Measurements from ENCODE around the gene MOV10L1.

Gene MOV10L1

GRCh38 chr22:50183141-50183971, 93.5 kb downstream of the MOV10L1 start:
- WGBS, 2 donors (ENCODE audit: extremely low coverage in 2 of 2, insufficient read length in 2 of 2, insufficient replicate concordance in 1 of 2): no CpG with 5 or more reads among the region's 19 CpGs
- H3K4me2 ChIP-seq (ENCODE audit: insufficient read depth, low read length, poor library complexity, severe bottlenecking): no peak overlapping the region
- no peak overlapping the region for H4K8ac ChIP-seq (ENCODE audit: low read depth, low read length)
- H3K4me3 ChIP-seq (ENCODE audit: low read length in 2 of 2): no peak overlapping the region
- H3K27ac ChIP-seq (replicated peaks; ENCODE audit: low read length): no peak overlapping the region
- peak overlapping the region; percentile 53 for H2BK5ac ChIP-seq (ENCODE audit: low read length)
- H2AFZ ChIP-seq (ENCODE audit: low read length): peak overlapping the region; percentile 80
- no peak for DNase-seq (ENCODE audit: low spot score)
- H2BK120ac ChIP-seq (ENCODE audit: low read depth, low read length): no peak overlapping the region
- peak overlapping the region; percentile 58 for H2BK15ac ChIP-seq (ENCODE audit: low read length)
- H2AK5ac ChIP-seq (ENCODE audit: low read depth, low read length): peak overlapping the region; percentile 93
- H3K4ac ChIP-seq (ENCODE audit: low read length): no peak overlapping the region
- peak overlapping the region; percentile 89 for H3K14ac ChIP-seq (ENCODE audit: low read length)
- peaks cover 8% of the 10 kb centered on the region for H3K79me1 ChIP-seq (ENCODE audit: low read depth, low read length)
- peaks cover 9 to 15% of the 10 kb centered on the region in 2 donors for H3K4me1 ChIP-seq (ENCODE audit: control insufficient read depth in 2 of 2, insufficient read depth in 1 of 2, low read depth in 1 of 2, low read length in 2 of 2)
- peaks cover 0 to under 1% of the 10 kb centered on the region in 2 donors for H3K36me3 ChIP-seq (replicated peaks in 1 of 2; ENCODE audit: control insufficient read depth in 2 of 2, insufficient read depth in 2 of 2, low read length in 2 of 2)
- peaks cover 0 to 12% (median 0%) of the 10 kb centered on the region in 3 experiments for H3K27me3 ChIP-seq (ENCODE audit: control insufficient read depth in 3 of 3, insufficient read depth in 3 of 3, low read depth in 1 of 3, low read length in 3 of 3)
- H3K18ac ChIP-seq (ENCODE audit: low read length): peak overlapping the region; percentile 57
- peak overlapping the region; percentile 73 for H3K23ac ChIP-seq (ENCODE audit: low read depth, low read length, poor library complexity)
- peaks cover 0 to 1% of the 10 kb centered on the region in 2 donors for H3K9me3 ChIP-seq (replicated peaks in 1 of 2; ENCODE audit: control insufficient read depth in 2 of 2, insufficient read depth in 1 of 2, low read depth in 1 of 2, low read length in 2 of 2)
- H2BK12ac ChIP-seq (ENCODE audit: low read length): peak overlapping the region; percentile 41
- H3K9ac ChIP-seq (ENCODE audit: low read depth, low read length, poor library complexity): no peak overlapping the region
- no peak overlapping the region for H4K91ac ChIP-seq (ENCODE audit: low read depth, low read length, poor library complexity)

DNA sequence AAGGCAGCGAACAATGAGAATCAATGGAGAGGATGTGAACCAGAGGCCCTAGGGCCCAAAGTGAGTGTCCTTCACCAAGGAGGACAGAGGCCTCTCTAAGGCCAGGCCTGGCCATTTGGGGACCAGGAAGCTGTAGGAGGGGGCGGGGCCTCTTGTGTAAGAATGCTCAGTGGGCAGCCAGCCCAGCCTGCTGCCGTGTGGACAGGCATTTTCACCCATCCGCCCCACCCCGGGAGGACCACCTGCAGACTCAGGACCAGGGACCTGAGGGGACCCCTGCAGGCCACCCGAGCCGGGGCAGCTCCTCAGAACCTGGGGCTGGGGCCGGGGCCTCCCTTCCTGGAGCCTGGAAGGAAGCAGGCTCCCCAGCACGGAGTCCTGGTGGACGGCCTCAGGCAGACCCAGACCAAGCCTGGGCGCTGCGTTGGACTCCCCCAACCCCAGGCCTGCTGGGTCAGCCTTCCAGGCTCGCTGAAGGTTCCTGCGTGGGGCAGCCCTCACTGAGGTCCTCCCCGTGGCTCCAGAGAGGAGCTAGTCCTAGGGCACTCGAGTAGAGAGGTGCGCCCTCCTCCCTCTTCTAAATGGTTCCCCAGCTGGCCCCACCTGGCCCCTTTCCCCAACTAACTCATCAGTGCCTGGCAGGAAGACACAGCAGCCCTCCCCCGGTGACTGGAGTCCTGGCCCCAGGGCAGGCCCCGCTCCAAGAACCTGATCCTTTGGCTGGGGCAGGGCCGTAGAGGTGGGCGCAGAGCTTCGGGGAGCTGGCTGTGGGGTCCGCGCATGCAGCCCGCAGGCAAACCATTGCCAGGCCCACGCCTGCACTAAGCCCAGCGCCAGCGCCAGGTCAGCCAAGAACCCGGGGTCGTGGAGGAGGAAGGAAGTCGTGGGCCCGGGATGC, 94.4 kb downstream of the MOV10L1 start:
- peak overlapping the region; percentile 82 for H4K8ac ChIP-seq (ENCODE audit: low read depth, low read length)
- peak overlapping the region; percentile 75 for H2BK5ac ChIP-seq (ENCODE audit: low read length)
- H3K4me1 ChIP-seq (ENCODE audit: control insufficient read depth in 2 of 2, insufficient read depth in 1 of 2, low read depth in 1 of 2, low read length in 2 of 2): peaks cover 9 to 15% of the 10 kb centered on the region in 2 donors
- H3K9ac ChIP-seq (ENCODE audit: low read depth, low read length, poor library complexity): peak overlapping the region; percentile 44
- no peak overlapping the region for H3K27ac ChIP-seq (replicated peaks; ENCODE audit: low read length)
- peak overlapping the region; percentile 93 for H3K18ac ChIP-seq (ENCODE audit: low read length)
- H2BK12ac ChIP-seq (ENCODE audit: low read length): peak overlapping the region; percentile 41
- H3K14ac ChIP-seq (ENCODE audit: low read length): peak overlapping the region; percentile 89
- H2AK5ac ChIP-seq (ENCODE audit: low read depth, low read length): peak overlapping the region; percentile 96
- peaks cover 8% of the 10 kb centered on the region for H3K79me1 ChIP-seq (ENCODE audit: low read depth, low read length)
- peak overlapping the region; percentile 73 for H3K23ac ChIP-seq (ENCODE audit: low read depth, low read length, poor library complexity)
- peak overlapping the region; percentile 80 for H2AFZ ChIP-seq (ENCODE audit: low read length)
- no peak for DNase-seq (ENCODE audit: low spot score)
- H4K91ac ChIP-seq (ENCODE audit: low read depth, low read length, poor library complexity): no peak overlapping the region
- peaks cover 0 to 3% of the 10 kb centered on the region in 2 donors for H3K36me3 ChIP-seq (replicated peaks in 1 of 2; ENCODE audit: control insufficient read depth in 2 of 2, insufficient read depth in 2 of 2, low read length in 2 of 2)
- H3K9me3 ChIP-seq (replicated peaks in 1 of 2; ENCODE audit: control insufficient read depth in 2 of 2, insufficient read depth in 1 of 2, low read depth in 1 of 2, low read length in 2 of 2): peaks cover 0 to 1% of the 10 kb centered on the region in 2 donors
- peak overlapping the region; percentile 71 for H2BK15ac ChIP-seq (ENCODE audit: low read length)
- H3K4me3 ChIP-seq (ENCODE audit: low read length in 2 of 2): no peak overlapping the region
- no peak overlapping the region for H2BK120ac ChIP-seq (ENCODE audit: low read depth, low read length)
- WGBS, 2 donors (ENCODE audit: extremely low coverage in 2 of 2, insufficient read length in 2 of 2, insufficient replicate concordance in 1 of 2): no CpG with 5 or more reads among the region's 32 CpGs
- peaks cover 0 to 12% (median 0%) of the 10 kb centered on the region in 3 experiments for H3K27me3 ChIP-seq (ENCODE audit: control insufficient read depth in 3 of 3, insufficient read depth in 3 of 3, low read depth in 1 of 3, low read length in 3 of 3)
- peak overlapping the region; percentile 56 for H3K4me2 ChIP-seq (ENCODE audit: insufficient read depth, low read length, poor library complexity, severe bottlenecking)
- no peak overlapping the region for H3K4ac ChIP-seq (ENCODE audit: low read length)

DNA sequence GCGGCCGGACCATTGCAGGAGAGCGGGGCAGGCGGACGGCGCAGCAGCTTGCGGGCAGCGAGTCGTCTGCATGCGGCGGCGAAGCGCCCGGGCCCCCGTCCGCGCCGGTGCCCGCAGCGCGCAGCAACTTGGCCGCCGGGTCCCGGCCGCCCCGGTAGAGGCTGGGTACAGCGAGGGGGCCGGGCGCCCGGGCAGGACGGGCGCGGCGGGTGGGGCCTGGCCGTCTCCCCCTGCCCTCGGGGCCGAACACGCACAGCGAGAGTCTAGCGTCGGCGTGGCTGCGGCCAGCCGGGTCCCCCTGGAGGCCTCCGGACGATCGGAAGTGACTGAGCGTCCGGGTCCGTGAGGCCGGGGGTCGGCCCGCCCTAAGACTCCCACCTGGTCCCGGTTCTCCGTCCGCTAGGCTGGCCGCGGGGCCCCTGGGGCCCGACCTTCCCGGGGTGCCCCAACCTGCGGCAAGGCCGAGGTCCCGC, 95.1 kb downstream of the MOV10L1 start:
- Histone ChIP-seq H2BK15ac (ENCODE audit: low read length) (peak overlapping the region; percentile 98), H3K4ac (ENCODE audit: low read length) (no peak overlapping the region), H3K14ac (ENCODE audit: low read length) (peak overlapping the region; percentile 89), H3K23ac (ENCODE audit: low read depth, low read length, poor library complexity) (peak overlapping the region; percentile 87), H2AFZ (ENCODE audit: low read length) (peak overlapping the region; percentile 91), H3K4me2 (ENCODE audit: insufficient read depth, low read length, poor library complexity, severe bottlenecking) (peak overlapping the region; percentile 56), H3K18ac (ENCODE audit: low read length) (peak overlapping the region; percentile 93), H2BK12ac (ENCODE audit: low read length) (peak overlapping the region; percentile 84), H3K36me3 (replicated peaks in 1 of 2; ENCODE audit: control insufficient read depth in 2 of 2, insufficient read depth in 2 of 2, low read length in 2 of 2) (peaks cover 0 to 3% of the 10 kb centered on the region in 2 donors), H3K4me3 (ENCODE audit: low read length in 2 of 2) (peak overlapping the region; percentile 56 to 74), H2AK5ac (ENCODE audit: low read depth, low read length) (peak overlapping the region; percentile 96), H3K9ac (ENCODE audit: low read depth, low read length, poor library complexity) (peak overlapping the region; percentile 80), H3K4me1 (ENCODE audit: control insufficient read depth in 2 of 2, insufficient read depth in 1 of 2, low read depth in 1 of 2, low read length in 2 of 2) (peaks cover 6 to 13% of the 10 kb centered on the region in 2 donors), H4K8ac (ENCODE audit: low read depth, low read length) (peak overlapping the region; percentile 65), H4K91ac (ENCODE audit: low read depth, low read length, poor library complexity) (no peak overlapping the region), H2BK120ac (ENCODE audit: low read depth, low read length) (no peak overlapping the region), H3K79me1 (ENCODE audit: low read depth, low read length) (peaks cover 8% of the 10 kb centered on the region), H3K27me3 (ENCODE audit: control insufficient read depth in 3 of 3, insufficient read depth in 3 of 3, low read depth in 1 of 3, low read length in 3 of 3) (peaks cover 0 to 12% (median 0%) of the 10 kb centered on the region in 3 experiments), H3K27ac (replicated peaks; ENCODE audit: low read length) (no peak overlapping the region), H3K9me3 (replicated peaks in 1 of 2; ENCODE audit: control insufficient read depth in 2 of 2, insufficient read depth in 1 of 2, low read depth in 1 of 2, low read length in 2 of 2) (no peaks in the 10 kb centered on the region), H2BK5ac (ENCODE audit: low read length) (no peak overlapping the region)
- WGBS, 2 donors (ENCODE audit: extremely low coverage in 2 of 2, insufficient read length in 2 of 2, insufficient replicate concordance in 1 of 2): no CpG with 5 or more reads among the region's 63 CpGs
- no peak for DNase-seq (ENCODE audit: low spot score)
